ENCODE data around the gene ASMTL. TPM values are rescaled to one million over a fixed set of nuclear protein-coding genes. Genes with fewer than 3 reads are reported as not detected.
"Not testable (repeated sequence)": the region's sequence is repeated elsewhere in the genome, so short reads cannot be mapped to it uniquely, and the experiment has no call there.

Gene ASMTL
- total RNA-seq, 1 donor from 2014 or later, result 13.6 TPM

DNA sequence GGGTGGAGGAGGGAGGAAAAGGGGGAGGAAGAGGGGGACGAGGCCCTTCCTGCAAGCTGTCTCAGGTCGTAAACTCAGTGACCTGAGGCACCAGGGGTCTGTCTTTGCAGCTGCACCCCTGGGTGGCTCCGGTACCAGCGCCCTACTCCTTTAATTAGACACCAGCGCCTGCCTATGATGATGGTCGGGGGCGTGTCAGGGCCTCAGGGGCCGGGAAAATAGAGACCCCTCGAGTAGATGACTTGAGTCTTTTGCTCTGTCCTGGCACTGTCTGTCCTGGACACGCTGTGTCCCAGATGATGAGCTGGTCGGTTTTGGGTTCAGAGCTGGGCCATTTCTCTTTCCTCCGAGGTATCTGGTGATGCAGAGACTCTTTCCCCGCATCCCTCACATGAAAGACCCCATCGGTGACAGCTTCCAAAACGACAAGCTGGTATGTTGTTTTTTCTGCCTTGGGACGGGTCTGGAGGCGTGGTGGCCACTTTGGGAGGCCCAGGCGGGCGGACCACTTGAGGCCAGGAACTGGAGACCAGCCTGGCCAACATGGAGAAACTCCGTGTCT lies 72.0 kb downstream of the ASMTL start:
- no peaks in the 10 kb centered on the region for H3K27me3 ChIP-seq (ENCODE audit: control insufficient read depth in 3 of 3, insufficient read depth in 3 of 3, low read length in 3 of 3)
- H3K4me1 ChIP-seq (ENCODE audit: control insufficient read depth in 3 of 3, insufficient read depth in 3 of 3, low read length in 3 of 3), result no peaks in the 10 kb centered on the region
- H3K4me3 ChIP-seq (ENCODE audit: low read length in 3 of 3), result no peak overlapping the region
- H3K9me3 ChIP-seq (ENCODE audit: control insufficient read depth in 3 of 3, low read length in 3 of 3), result no peaks in the 10 kb centered on the region
- peaks cover 15 to 18% (median 17%) of the 10 kb centered on the region in 3 donors for H3K36me3 ChIP-seq (ENCODE audit: control insufficient read depth in 3 of 3, insufficient read depth in 3 of 3, low read length in 3 of 3)
- no peak overlapping the region for H3K27ac ChIP-seq (ENCODE audit: low read depth, low read length)
- H3K9ac ChIP-seq (ENCODE audit: low read depth in 1 of 3, low read length in 3 of 3), result no peak overlapping the region

GRCh38 chrX:1378306-1378759 lies 74.4 kb downstream of the ASMTL start:
- Histone ChIP-seq H3K4me1 (ENCODE audit: control insufficient read depth in 3 of 3, insufficient read depth in 3 of 3, low read length in 3 of 3) (no peaks in the 10 kb centered on the region), H3K27ac (ENCODE audit: low read depth, low read length) (no peak overlapping the region), H3K36me3 (ENCODE audit: control insufficient read depth in 3 of 3, insufficient read depth in 3 of 3, low read length in 3 of 3) (peaks cover 1 to 2% (median 2%) of the 10 kb centered on the region in 3 donors), H3K27me3 (ENCODE audit: control insufficient read depth in 3 of 3, insufficient read depth in 3 of 3, low read length in 3 of 3) (no peaks in the 10 kb centered on the region), H3K4me3 (ENCODE audit: low read length in 3 of 3) (no peak overlapping the region), H3K9ac (ENCODE audit: low read depth in 1 of 3, low read length in 3 of 3) (no peak overlapping the region), H3K9me3 (ENCODE audit: control insufficient read depth in 3 of 3, low read length in 3 of 3) (no peaks in the 10 kb centered on the region)

GRCh38 chrX:1368385-1368698 lies 84.4 kb downstream of the ASMTL start:
- no peak overlapping the region for H3K9ac ChIP-seq (ENCODE audit: low read depth in 1 of 3, low read length in 3 of 3)
- no peak overlapping the region for H3K4me3 ChIP-seq (ENCODE audit: low read length in 3 of 3)
- no peak overlapping the region for H3K27ac ChIP-seq (ENCODE audit: low read depth, low read length)
- no peaks in the 10 kb centered on the region for H3K4me1 ChIP-seq (ENCODE audit: control insufficient read depth in 3 of 3, insufficient read depth in 3 of 3, low read length in 3 of 3)
- H3K36me3 ChIP-seq (ENCODE audit: control insufficient read depth in 3 of 3, insufficient read depth in 3 of 3, low read length in 3 of 3), result peaks cover 0 to 5% (median 0%) of the 10 kb centered on the region in 3 donors
- H3K27me3 ChIP-seq (ENCODE audit: control insufficient read depth in 3 of 3, insufficient read depth in 3 of 3, low read length in 3 of 3), result no peaks in the 10 kb centered on the region
- H3K9me3 ChIP-seq (ENCODE audit: control insufficient read depth in 3 of 3, low read length in 3 of 3), result no peaks in the 10 kb centered on the region

DNA sequence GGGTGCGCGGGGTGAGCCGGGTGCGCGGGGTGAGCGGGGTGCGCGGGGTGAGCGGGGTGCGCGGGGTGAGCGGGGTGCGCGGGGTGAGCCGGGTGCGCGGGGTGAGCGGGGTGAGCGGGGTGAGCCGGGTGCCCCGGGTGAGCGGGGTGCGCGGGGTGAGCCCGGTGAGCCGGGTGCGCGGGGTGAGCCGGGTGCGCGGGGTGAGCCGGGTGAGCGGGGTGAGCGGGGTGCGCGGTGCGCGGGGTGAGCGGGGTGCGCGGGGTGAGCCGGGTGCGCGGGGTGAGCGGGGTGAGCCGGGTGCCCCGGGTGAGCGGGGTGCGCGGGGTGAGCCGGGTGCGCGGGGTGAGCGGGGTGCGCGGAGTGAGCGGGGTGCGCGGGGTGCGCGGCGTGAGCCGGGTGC lies 86.3 kb downstream of the ASMTL start:
- H3K9ac ChIP-seq (ENCODE audit: low read depth in 1 of 3, low read length in 3 of 3); H3K27me3 ChIP-seq (ENCODE audit: control insufficient read depth in 3 of 3, insufficient read depth in 3 of 3, low read length in 3 of 3); H3K4me1 ChIP-seq (ENCODE audit: control insufficient read depth in 3 of 3, insufficient read depth in 3 of 3, low read length in 3 of 3); H3K36me3 ChIP-seq (ENCODE audit: control insufficient read depth in 3 of 3, insufficient read depth in 3 of 3, low read length in 3 of 3); H3K9me3 ChIP-seq (ENCODE audit: control insufficient read depth in 3 of 3, low read length in 3 of 3); H3K27ac ChIP-seq (ENCODE audit: low read depth, low read length); H3K4me3 ChIP-seq (ENCODE audit: low read length in 3 of 3): not testable (repeated sequence)

- H3K27me3 ChIP-seq (ENCODE audit: control insufficient read depth in 3 of 3, insufficient read depth in 3 of 3, low read length in 3 of 3), result no peaks in the 10 kb centered on the region
- H3K36me3 ChIP-seq (ENCODE audit: control insufficient read depth in 3 of 3, insufficient read depth in 3 of 3, low read length in 3 of 3), result peaks cover 5 to 8% (median 6%) of the 10 kb centered on the region in 3 donors
- no peak overlapping the region for H3K4me3 ChIP-seq (ENCODE audit: low read length in 3 of 3)
- no peaks in the 10 kb centered on the region for H3K4me1 ChIP-seq (ENCODE audit: control insufficient read depth in 3 of 3, insufficient read depth in 3 of 3, low read length in 3 of 3)
- no peaks in the 10 kb centered on the region for H3K9me3 ChIP-seq (ENCODE audit: control insufficient read depth in 3 of 3, low read length in 3 of 3)
- H3K9ac ChIP-seq (ENCODE audit: low read depth in 1 of 3, low read length in 3 of 3), result no peak overlapping the region
- H3K27ac ChIP-seq (ENCODE audit: low read depth, low read length), result no peak overlapping the region
Measured at GRCh38 chrX:1361910-1362309, 90.8 kb downstream of the ASMTL start.

- H3K9ac ChIP-seq (ENCODE audit: low read depth in 1 of 3, low read length in 3 of 3), result no peak overlapping the region
- H3K4me3 ChIP-seq (ENCODE audit: low read length in 3 of 3), result no peak overlapping the region
- H3K27ac ChIP-seq (ENCODE audit: low read depth, low read length), result no peak overlapping the region
- no peaks in the 10 kb centered on the region for H3K4me1 ChIP-seq (ENCODE audit: control insufficient read depth in 3 of 3, insufficient read depth in 3 of 3, low read length in 3 of 3)
- H3K27me3 ChIP-seq (ENCODE audit: control insufficient read depth in 3 of 3, insufficient read depth in 3 of 3, low read length in 3 of 3), result no peaks in the 10 kb centered on the region
- peaks cover 5 to 8% (median 6%) of the 10 kb centered on the region in 3 donors for H3K36me3 ChIP-seq (ENCODE audit: control insufficient read depth in 3 of 3, insufficient read depth in 3 of 3, low read length in 3 of 3)
- H3K9me3 ChIP-seq (ENCODE audit: control insufficient read depth in 3 of 3, low read length in 3 of 3), result no peaks in the 10 kb centered on the region
Measured at GRCh38 chrX:1361275-1361674, 91.4 kb downstream of the ASMTL start.

DNA sequence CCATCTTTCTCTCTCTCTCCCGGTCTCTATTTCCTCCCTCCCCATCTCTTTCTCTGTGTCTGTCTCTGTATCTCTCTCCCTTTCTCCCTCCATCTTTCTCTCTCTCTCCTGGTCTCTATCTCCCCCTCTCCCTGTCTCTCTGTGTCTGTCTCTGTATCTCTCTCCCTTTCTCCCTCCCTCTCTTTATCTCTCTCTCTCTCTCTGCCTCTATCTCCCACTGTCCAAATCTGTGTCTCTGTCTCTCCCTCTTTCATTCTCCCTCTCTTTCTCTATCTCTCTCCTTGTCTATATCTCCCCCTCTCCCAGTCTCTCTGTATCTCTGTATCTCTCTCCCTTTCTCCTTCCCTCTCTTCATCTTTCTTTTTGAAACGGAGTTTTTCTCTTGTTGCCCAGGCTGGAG lies 92.5 kb downstream of the ASMTL start:
- no peak overlapping the region for H3K9ac ChIP-seq (ENCODE audit: low read depth in 1 of 3, low read length in 3 of 3)
- H3K27ac ChIP-seq (ENCODE audit: low read depth, low read length), result no peak overlapping the region
- peaks cover 5 to 8% (median 6%) of the 10 kb centered on the region in 3 donors for H3K36me3 ChIP-seq (ENCODE audit: control insufficient read depth in 3 of 3, insufficient read depth in 3 of 3, low read length in 3 of 3)
- no peaks in the 10 kb centered on the region for H3K4me1 ChIP-seq (ENCODE audit: control insufficient read depth in 3 of 3, insufficient read depth in 3 of 3, low read length in 3 of 3)
- no peaks in the 10 kb centered on the region for H3K9me3 ChIP-seq (ENCODE audit: control insufficient read depth in 3 of 3, low read length in 3 of 3)
- no peaks in the 10 kb centered on the region for H3K27me3 ChIP-seq (ENCODE audit: control insufficient read depth in 3 of 3, insufficient read depth in 3 of 3, low read length in 3 of 3)
- H3K4me3 ChIP-seq (ENCODE audit: low read length in 3 of 3), result no peak overlapping the region

DNA sequence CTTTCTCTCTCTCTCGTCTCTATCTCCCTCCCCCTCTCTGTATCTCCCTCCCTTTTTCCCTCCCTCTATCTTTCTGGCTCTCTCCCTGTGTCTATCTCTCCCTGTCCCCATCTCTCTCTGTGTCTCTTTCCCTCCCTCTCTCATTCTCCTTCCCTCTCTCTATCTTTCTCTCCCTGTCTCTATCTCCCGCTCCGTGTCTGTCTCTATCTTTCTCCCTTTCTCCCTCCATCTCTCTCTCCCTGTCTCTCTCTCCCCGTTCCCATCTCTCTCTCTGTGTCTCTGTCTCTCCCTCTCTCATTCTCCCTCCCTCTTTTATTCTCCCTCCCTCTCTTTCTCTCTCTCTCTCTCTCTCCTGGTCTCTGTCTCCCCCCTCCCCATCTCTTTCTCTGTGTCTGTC lies 93.2 kb downstream of the ASMTL start:
- no peaks in the 10 kb centered on the region for H3K27me3 ChIP-seq (ENCODE audit: control insufficient read depth in 3 of 3, insufficient read depth in 3 of 3, low read length in 3 of 3)
- no peak overlapping the region for H3K27ac ChIP-seq (ENCODE audit: low read depth, low read length)
- H3K4me3 ChIP-seq (ENCODE audit: low read length in 3 of 3), result no peak overlapping the region
- no peaks in the 10 kb centered on the region for H3K9me3 ChIP-seq (ENCODE audit: control insufficient read depth in 3 of 3, low read length in 3 of 3)
- no peaks in the 10 kb centered on the region for H3K4me1 ChIP-seq (ENCODE audit: control insufficient read depth in 3 of 3, insufficient read depth in 3 of 3, low read length in 3 of 3)
- peaks cover 5 to 8% (median 6%) of the 10 kb centered on the region in 3 donors for H3K36me3 ChIP-seq (ENCODE audit: control insufficient read depth in 3 of 3, insufficient read depth in 3 of 3, low read length in 3 of 3)
- no peak overlapping the region for H3K9ac ChIP-seq (ENCODE audit: low read depth in 1 of 3, low read length in 3 of 3)

DNA sequence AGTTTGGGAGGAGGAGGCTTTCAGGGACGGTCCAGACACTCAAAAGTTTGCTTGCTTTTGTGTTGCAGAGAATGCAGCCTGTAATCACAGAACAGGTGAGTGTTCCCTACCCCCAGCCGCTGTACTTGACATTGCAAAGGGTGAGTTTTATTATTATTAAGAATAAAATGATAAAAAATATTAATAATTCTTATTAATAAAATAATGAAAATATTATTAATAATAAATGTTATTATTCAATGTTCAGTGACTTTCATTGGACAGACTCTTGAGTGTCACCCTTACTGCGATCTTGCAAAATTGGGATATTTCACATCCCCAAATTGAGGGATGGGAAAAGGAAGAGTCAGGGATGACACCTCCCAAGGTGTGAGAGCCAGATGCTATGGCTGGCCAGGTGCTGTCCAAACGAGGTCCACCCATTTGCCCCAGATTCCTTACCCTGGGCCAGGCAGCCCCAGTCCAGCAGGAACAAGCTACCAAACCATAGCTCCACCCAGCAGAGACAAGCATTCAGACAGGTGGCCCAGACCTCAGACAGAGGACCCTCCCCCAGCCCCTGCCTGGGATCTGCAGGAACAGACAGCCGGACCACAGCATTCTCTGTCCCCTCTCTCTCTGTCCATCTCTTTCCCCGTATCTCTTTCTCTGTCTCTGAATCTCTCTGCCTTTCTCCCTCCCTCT lies 93.8 kb downstream of the ASMTL start:
- Histone ChIP-seq H3K9me3 (ENCODE audit: control insufficient read depth in 3 of 3, low read length in 3 of 3) (no peaks in the 10 kb centered on the region), H3K36me3 (ENCODE audit: control insufficient read depth in 3 of 3, insufficient read depth in 3 of 3, low read length in 3 of 3) (peaks cover 5 to 8% (median 6%) of the 10 kb centered on the region in 3 donors), H3K27ac (ENCODE audit: low read depth, low read length) (no peak overlapping the region), H3K4me3 (ENCODE audit: low read length in 3 of 3) (no peak overlapping the region), H3K9ac (ENCODE audit: low read depth in 1 of 3, low read length in 3 of 3) (no peak overlapping the region), H3K27me3 (ENCODE audit: control insufficient read depth in 3 of 3, insufficient read depth in 3 of 3, low read length in 3 of 3) (no peaks in the 10 kb centered on the region), H3K4me1 (ENCODE audit: control insufficient read depth in 3 of 3, insufficient read depth in 3 of 3, low read length in 3 of 3) (no peaks in the 10 kb centered on the region)

DNA sequence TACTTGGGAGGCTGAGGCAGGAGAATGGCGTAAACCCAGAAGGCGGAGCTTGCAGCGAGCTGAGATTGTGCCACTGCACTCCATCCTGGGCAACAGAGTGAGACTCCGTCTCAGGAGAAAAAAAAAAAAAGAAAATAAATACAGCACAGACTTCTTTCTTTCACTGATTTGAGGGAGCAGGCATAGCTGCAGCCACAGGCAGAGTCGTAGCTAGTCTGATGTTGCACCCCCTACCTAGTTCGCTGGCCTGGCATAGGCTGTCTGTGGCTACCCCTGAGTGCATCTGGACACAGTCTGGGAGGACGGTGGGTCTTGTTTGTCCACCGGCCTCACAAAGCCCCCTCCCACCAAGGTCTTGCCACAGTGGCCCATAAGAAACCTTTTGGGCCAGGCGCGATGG lies 94.7 kb downstream of the ASMTL start:
- Histone ChIP-seq H3K9me3 (ENCODE audit: control insufficient read depth in 3 of 3, low read length in 3 of 3) (no peaks in the 10 kb centered on the region), H3K27ac (ENCODE audit: low read depth, low read length) (no peak overlapping the region), H3K4me1 (ENCODE audit: control insufficient read depth in 3 of 3, insufficient read depth in 3 of 3, low read length in 3 of 3) (no peaks in the 10 kb centered on the region), H3K36me3 (ENCODE audit: control insufficient read depth in 3 of 3, insufficient read depth in 3 of 3, low read length in 3 of 3) (peaks cover 5 to 8% (median 6%) of the 10 kb centered on the region in 3 donors), H3K27me3 (ENCODE audit: control insufficient read depth in 3 of 3, insufficient read depth in 3 of 3, low read length in 3 of 3) (no peaks in the 10 kb centered on the region), H3K9ac (ENCODE audit: low read depth in 1 of 3, low read length in 3 of 3) (no peak overlapping the region), H3K4me3 (ENCODE audit: low read length in 3 of 3) (no peak overlapping the region)

Data from skeletal muscle tissue (tissue), 4 donors.